Natural killer cell (primary cell): Measurements from ENCODE around the gene PCDHB5. TPM values are rescaled to one million over a fixed set of nuclear protein-coding genes. Genes with fewer than 3 reads are reported as not detected.
"Not testable (repeated sequence)": the region's sequence is repeated elsewhere in the genome, so short reads cannot be mapped to it uniquely, and the experiment has no call there.

Source experiments
- ATAC-seq, 3 donors: fragments of 150-1000 bp in 2 of 3; fragments of 200-7000 bp in 1 of 3; cut with Tn5 transposase; 1 replicate in 1 of 3; 2 replicates in 2 of 3; pipeline ENCODE4 v1.10.0; 2021; ENCODE audit warnings: mild to moderate bottlenecking in 2 of 3, moderate library complexity in 2 of 3
- DNase-seq, 2 donors: peaks; one replicate each; pipeline versions ENCODE4 v3.0.0 to v3.0.0-alpha.2; 2013 to 2021; ENCODE audit warnings: mixed read lengths in 1 of 2
- H3K27ac ChIP-seq: one replicate; pipeline ENCODE4 v1.5.1; 2013; ENCODE audit warnings: mild to moderate bottlenecking, low read length
- H3K27me3 ChIP-seq: one replicate; pipeline ENCODE4 v1.6.1; 2013; ENCODE audit warnings: low read length; ENCODE audit not compliant: control insufficient read depth, insufficient read depth
- H3K36me3 ChIP-seq: one replicate; pipeline ENCODE4 v1.6.1; 2013; ENCODE audit warnings: low read length; ENCODE audit not compliant: control insufficient read depth, insufficient read depth
- H3K4me1 ChIP-seq: one replicate; pipeline ENCODE4 v1.6.1; 2013; ENCODE audit warnings: low read length; ENCODE audit not compliant: control insufficient read depth, insufficient read depth
- H3K4me3 ChIP-seq: one replicate; pipeline ENCODE4 v1.5.1; 2013; ENCODE audit warnings: low read length
- H3K9me3 ChIP-seq: one replicate; pipeline ENCODE4 v1.6.1; 2013; ENCODE audit warnings: low read length; ENCODE audit not compliant: control insufficient read depth, insufficient read depth
- H3K27ac Mint-ChIP-seq, 2 donors: one replicate each; pipeline ENCODE4 v1.8.0; 2022; ENCODE audit warnings: mild to moderate bottlenecking in 2 of 2, mixed read lengths in 2 of 2, moderate library complexity in 1 of 2
- H3K27me3 Mint-ChIP-seq, 2 donors: one replicate each; pipeline ENCODE4 v1.8.0; 2022; ENCODE audit warnings: low read depth in 2 of 2, mixed read lengths in 2 of 2
- H3K36me3 Mint-ChIP-seq: one replicate; pipeline ENCODE4 v1.8.0; 2022; ENCODE audit warnings: mixed read lengths
- H3K4me1 Mint-ChIP-seq, 2 donors: one replicate each; pipeline ENCODE4 v1.8.0; 2022; ENCODE audit warnings: mixed read lengths in 2 of 2
- H3K4me3 Mint-ChIP-seq: one replicate; pipeline ENCODE4 v1.8.0; 2022; ENCODE audit warnings: mild to moderate bottlenecking, moderate library complexity, mixed read lengths
- H3K9me3 Mint-ChIP-seq, 2 donors: one replicate each; pipeline ENCODE4 v1.8.0; 2022; ENCODE audit warnings: mixed read lengths in 2 of 2
- WGBS: methylation state at CpG from one replicate; pipeline ENCODE4 v1.1.7; 2013; ENCODE audit warnings: missing lambda C conversion rate; ENCODE audit not compliant: insufficient coverage; 5-methylcytosine and 5-hydroxymethylcytosine counted together
- intact Hi-C: fragments of 100-400 bp; cut with micrococcal nuclease; formaldehyde crosslinking; loops from one replicate; pipeline ENCODE4 v1.14.2; 2022
- total RNA-seq, 4 donors: library from RNA; stranded (reverse); fragments of 120-200 nt in 1 of 4; gene quantifications; one replicate each; pipeline versions ENCODE4 v1.2.3 to v1.2.4, GENCODE V29; 2013 to 2022
- TF ChIP-seq, protein P1 (sequence below): fragments of 200-600 bp; IDR thresholded peaks from one replicate; pipeline ENCODE4 v1.8.0; 2022; ENCODE audit warnings: antibody characterized with exemption

Gene PCDHB5
- not detected for total RNA-seq
- total RNA-seq (2013): not detected

- ATAC-seq: no peak
- H3K27ac Mint-ChIP-seq: no peak within 1 kb of the TSS
- peaks cover 0 to 3% of the 10 kb centered on the region in 2 donors for H3K27me3 Mint-ChIP-seq
- H3K4me3 Mint-ChIP-seq: no peak within 1 kb of the TSS
- TF ChIP-seq, protein P1, sequence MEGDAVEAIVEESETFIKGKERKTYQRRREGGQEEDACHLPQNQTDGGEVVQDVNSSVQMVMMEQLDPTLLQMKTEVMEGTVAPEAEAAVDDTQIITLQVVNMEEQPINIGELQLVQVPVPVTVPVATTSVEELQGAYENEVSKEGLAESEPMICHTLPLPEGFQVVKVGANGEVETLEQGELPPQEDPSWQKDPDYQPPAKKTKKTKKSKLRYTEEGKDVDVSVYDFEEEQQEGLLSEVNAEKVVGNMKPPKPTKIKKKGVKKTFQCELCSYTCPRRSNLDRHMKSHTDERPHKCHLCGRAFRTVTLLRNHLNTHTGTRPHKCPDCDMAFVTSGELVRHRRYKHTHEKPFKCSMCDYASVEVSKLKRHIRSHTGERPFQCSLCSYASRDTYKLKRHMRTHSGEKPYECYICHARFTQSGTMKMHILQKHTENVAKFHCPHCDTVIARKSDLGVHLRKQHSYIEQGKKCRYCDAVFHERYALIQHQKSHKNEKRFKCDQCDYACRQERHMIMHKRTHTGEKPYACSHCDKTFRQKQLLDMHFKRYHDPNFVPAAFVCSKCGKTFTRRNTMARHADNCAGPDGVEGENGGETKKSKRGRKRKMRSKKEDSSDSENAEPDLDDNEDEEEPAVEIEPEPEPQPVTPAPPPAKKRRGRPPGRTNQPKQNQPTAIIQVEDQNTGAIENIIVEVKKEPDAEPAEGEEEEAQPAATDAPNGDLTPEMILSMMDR: no peak
- Histone ChIP-seq H3K4me1 (no peaks in the 10 kb centered on the region), H3K27me3 (peaks cover 2% of the 10 kb centered on the region), H3K27ac (no peak within 1 kb of the TSS), H3K36me3 (no peaks in the 10 kb centered on the region), H3K9me3 (peaks cover 14% of the 10 kb centered on the region), H3K4me3 (no peak within 1 kb of the TSS)
- H3K36me3 Mint-ChIP-seq: peaks cover 20% of the 10 kb centered on the region
- H3K4me1 Mint-ChIP-seq: peaks cover 0 to 7% of the 10 kb centered on the region in 2 donors
- 31% methylated on average over 22 of the region's 22 CpGs for WGBS
- DNase-seq: peak in 1 of 2 donors; percentile 4
- intact Hi-C loops: no loop called here
- peaks cover 10 to 12% of the 10 kb centered on the region in 2 donors for H3K9me3 Mint-ChIP-seq
Observed at GRCh38 chr5:141135030-141135717, at the start of gene PCDHB5. PCDHB5 (plus strand) TSS chr5:141135206; CDS start chr5:141135435, 229 bp downstream.

GRCh38 chr5:141094481-141095262, 40.3 kb upstream of the PCDHB5 start, which contains the start of gene PCDHB2:
PCDHB2 (plus strand) TSS chr5:141094615; CDS start chr5:141094791, 176 bp downstream.
- DNase-seq (no peak), ATAC-seq (no peak)
- Mint-ChIP-seq H3K4me3 (no peak within 1 kb of the TSS), H3K4me1 (no peaks in the 10 kb centered on the region), H3K36me3 (peaks cover 2% of the 10 kb centered on the region), H3K27me3 (peaks cover 0 to 11% of the 10 kb centered on the region in 2 donors), H3K9me3 (peaks cover 6 to 11% of the 10 kb centered on the region in 2 donors), H3K27ac (no peak within 1 kb of the TSS)
- Histone ChIP-seq H3K9me3 (peaks cover 13% of the 10 kb centered on the region), H3K27ac (no peak within 1 kb of the TSS), H3K27me3 (peaks cover 10% of the 10 kb centered on the region), H3K4me1 (no peaks in the 10 kb centered on the region), H3K4me3 (no peak within 1 kb of the TSS), H3K36me3 (no peaks in the 10 kb centered on the region)
- intact Hi-C loops: no loop called here
- TF ChIP-seq, protein P1: no peak
- 19% methylated on average over 29 of the region's 29 CpGs for WGBS

DNA sequence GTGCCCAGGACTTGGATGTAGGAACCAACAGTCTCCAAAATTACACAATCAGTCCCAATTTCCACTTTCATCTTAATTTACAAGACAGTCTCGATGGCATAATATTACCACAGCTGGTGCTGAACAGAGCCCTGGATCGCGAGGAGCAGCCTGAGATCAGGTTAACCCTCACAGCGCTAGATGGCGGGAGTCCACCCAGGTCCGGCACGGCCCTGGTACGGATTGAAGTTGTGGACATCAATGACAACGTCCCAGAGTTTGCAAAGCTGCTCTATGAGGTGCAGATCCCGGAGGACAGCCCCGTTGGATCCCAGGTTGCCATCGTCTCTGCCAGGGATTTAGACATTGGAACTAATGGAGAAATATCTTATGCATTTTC, 39.8 kb upstream of the PCDHB5 start:
- peaks cover 6 to 14% of the 10 kb centered on the region in 2 donors for H3K9me3 Mint-ChIP-seq
- no peak for ATAC-seq

GRCh38 chr5:141096181-141096580, 38.8 kb upstream of the PCDHB5 start:
- H3K27ac ChIP-seq, H3K4me3 ChIP-seq, H3K27ac Mint-ChIP-seq, H3K36me3 ChIP-seq, H3K4me3 Mint-ChIP-seq, H3K4me1 ChIP-seq, H3K4me1 Mint-ChIP-seq, ATAC-seq, intact Hi-C loops, DNase-seq: not testable (repeated sequence)
- Mint-ChIP-seq H3K36me3 (peaks cover 10% of the 10 kb centered on the region), H3K27me3 (peaks cover 0 to 16% of the 10 kb centered on the region in 2 donors), H3K9me3 (peaks cover 6 to 16% of the 10 kb centered on the region in 2 donors)
- peaks cover 21% of the 10 kb centered on the region for H3K9me3 ChIP-seq
- 59% methylated on average over 23 of the region's 46 CpGs for WGBS
- H3K27me3 ChIP-seq: peaks cover 15% of the 10 kb centered on the region

More for the DNA sequence above, 39.8 kb upstream of the PCDHB5 start:
- Histone ChIP-seq H3K27ac (no peak overlapping the region), H3K9me3 (peaks cover 15% of the 10 kb centered on the region), H3K27me3 (peaks cover 13% of the 10 kb centered on the region), H3K36me3 (no peaks in the 10 kb centered on the region), H3K4me3 (no peak overlapping the region), H3K4me1 (no peaks in the 10 kb centered on the region)
- DNase-seq: no peak
- intact Hi-C loops: no loop called here
- Mint-ChIP-seq H3K36me3 (peaks cover 8% of the 10 kb centered on the region), H3K4me1 (peaks cover 0 to 1% of the 10 kb centered on the region in 2 donors), H3K4me3 (no peak overlapping the region), H3K27ac (no peak overlapping the region), H3K27me3 (peaks cover 0 to 13% of the 10 kb centered on the region in 2 donors)
- WGBS: 53% methylated on average over 12 of the region's 12 CpGs
- TF ChIP-seq, protein P1: no peak

GRCh38 chr5:141096586-141096985, 38.4 kb upstream of the PCDHB5 start:
- H3K4me1 Mint-ChIP-seq, intact Hi-C loops, H3K27ac ChIP-seq, ATAC-seq, H3K4me3 ChIP-seq, H3K36me3 ChIP-seq, H3K4me1 ChIP-seq, H3K4me3 Mint-ChIP-seq, H3K27ac Mint-ChIP-seq, DNase-seq: not testable (repeated sequence)
- H3K9me3 ChIP-seq: peaks cover 22% of the 10 kb centered on the region
- H3K9me3 Mint-ChIP-seq: peaks cover 6 to 16% of the 10 kb centered on the region in 2 donors
- peaks cover 0 to 16% of the 10 kb centered on the region in 2 donors for H3K27me3 Mint-ChIP-seq
- peaks cover 15% of the 10 kb centered on the region for H3K27me3 ChIP-seq
- peaks cover 10% of the 10 kb centered on the region for H3K36me3 Mint-ChIP-seq
- WGBS: 41% methylated on average over 24 of the region's 38 CpGs
